Body of pancreas (tissue), 4 donors: ENCODE data around the gene OR52H1.

Experiments
- CTCF ChIP-seq, 7 experiments: fragments of 450-650 bp in 4 of 7; fragments of 200-600 bp in 3 of 7; sonication (generic) in 3 of 7; IDR thresholded peaks; one replicate each; pipeline ENCODE4 v1.5.1; 2016 to 2019; ENCODE audit warnings: antibody characterized with exemption in 7 of 7
- POLR2A ChIP-seq, 3 donors: fragments of 450-650 bp; IDR thresholded peaks; one replicate each; pipeline ENCODE4 v1.6.1; 2016; ENCODE audit warnings: antibody characterized with exemption in 3 of 3, mild to moderate bottlenecking in 2 of 3

- no peak for TF ChIP-seq POLR2A (IDR thresholded peaks at IDR 0.05)
- no peak for TF ChIP-seq CTCF (IDR thresholded peaks at IDR 0.05)
Measured at GRCh38 chr11:5541427-5541826, 6.9 kb downstream of the OR52H1 start.
